H9 (cell line): Measurements from ENCODE around the gene DCAF15. TPM values are rescaled to one million over a fixed set of nuclear protein-coding genes. Genes with fewer than 3 reads are reported as not detected.

ENCODE experiments used
- DNase-seq: peaks from one replicate; pipeline ENCODE4 v3.0.0-alpha.2; 2017
- H2AFZ ChIP-seq: one replicate; pipeline ENCODE4 v1.6.1; 2013; ENCODE audit warnings: mild to moderate bottlenecking, low read length, control low read depth, moderate library complexity
- H2AK5ac ChIP-seq: 2 replicates; pipeline ENCODE4 v1.6.1; 2013; ENCODE audit warnings: low read length, control low read depth, mixed read lengths; ENCODE audit not compliant: insufficient read length
- H2BK120ac ChIP-seq: one replicate; pipeline ENCODE4 v1.6.1; 2013; ENCODE audit warnings: low read depth, mild to moderate bottlenecking, low read length, control low read depth, inconsistent platforms; ENCODE audit not compliant: poor library complexity, severe bottlenecking
- H2BK12ac ChIP-seq: 2 replicates; pipeline ENCODE4 v1.6.1; 2013; ENCODE audit warnings: low read length, control low read depth, mixed read lengths, low read depth; ENCODE audit not compliant: insufficient read length
- H2BK15ac ChIP-seq: 2 replicates; pipeline ENCODE4 v1.6.1; 2013; ENCODE audit warnings: low read depth, low read length, control low read depth
- H2BK20ac ChIP-seq: one replicate; pipeline ENCODE4 v1.6.1; 2013; ENCODE audit warnings: low read depth, mild to moderate bottlenecking, low read length, control low read depth, inconsistent platforms; ENCODE audit not compliant: poor library complexity, severe bottlenecking
- H2BK5ac ChIP-seq: 2 replicates; pipeline ENCODE4 v1.6.1; 2013; ENCODE audit warnings: low read length, control low read depth, mixed read lengths; ENCODE audit not compliant: insufficient read length
- H3K14ac ChIP-seq: 2 replicates; pipeline ENCODE4 v1.6.1; 2013; ENCODE audit warnings: low read length, control low read depth; ENCODE audit not compliant: insufficient read depth
- H3K18ac ChIP-seq: 2 replicates; pipeline ENCODE4 v1.6.1; 2013; ENCODE audit warnings: low read depth, mild to moderate bottlenecking, mixed read lengths, low read length, control low read depth; ENCODE audit not compliant: insufficient read length
- H3K23ac ChIP-seq: 2 replicates; pipeline ENCODE4 v1.6.1; 2013; ENCODE audit warnings: low read length, control low read depth, mixed read lengths, low read depth; ENCODE audit not compliant: insufficient read length
- H3K23me2 ChIP-seq: 2 replicates; pipeline ENCODE4 v1.6.1; 2013; ENCODE audit warnings: low read depth, mild to moderate bottlenecking, mixed read lengths, low read length, control low read depth; ENCODE audit not compliant: insufficient read length, poor library complexity, severe bottlenecking
- H3K27ac ChIP-seq: 2 replicates; pipeline ENCODE4 v1.5.1; 2013; ENCODE audit warnings: low read length, control low read depth, mixed read lengths, low read depth; ENCODE audit not compliant: insufficient read length
- H3K27me3 ChIP-seq: 2 replicates; pipeline ENCODE4 v1.6.1; 2013; ENCODE audit warnings: low read length, control low read depth, inconsistent platforms; ENCODE audit not compliant: insufficient read depth
- H3K4ac ChIP-seq: 2 replicates; pipeline ENCODE4 v1.6.1; 2013; ENCODE audit warnings: low read depth, mild to moderate bottlenecking, control low read depth, inconsistent platforms, low read length, moderate library complexity
- H3K4me1 ChIP-seq: 2 replicates; pipeline ENCODE4 v1.6.1; 2013; ENCODE audit warnings: low read length, control low read depth, inconsistent platforms; ENCODE audit not compliant: insufficient read depth
- H3K4me2 ChIP-seq: 2 replicates; pipeline ENCODE4 v1.6.1; 2013; ENCODE audit warnings: low read length, control low read depth, mixed read lengths; ENCODE audit not compliant: insufficient read length, insufficient read depth
- H3K56ac ChIP-seq: 2 replicates; pipeline ENCODE4 v1.6.1; 2013; ENCODE audit warnings: low read depth, mild to moderate bottlenecking, mixed read lengths, low read length, control low read depth; ENCODE audit not compliant: insufficient read length
- H3K79me1 ChIP-seq: 2 replicates; pipeline ENCODE4 v1.6.1; 2013; ENCODE audit warnings: low read depth, mild to moderate bottlenecking, moderate library complexity, low read length, control low read depth, inconsistent platforms; ENCODE audit not compliant: insufficient read depth, poor library complexity, severe bottlenecking
- H3K79me2 ChIP-seq: 2 replicates; pipeline ENCODE4 v1.6.1; 2013; ENCODE audit warnings: low read length, control low read depth, inconsistent platforms; ENCODE audit not compliant: insufficient read depth
- H3K9ac ChIP-seq: 2 replicates; pipeline ENCODE4 v1.6.1; 2013; ENCODE audit warnings: low read length, control low read depth, mixed read lengths; ENCODE audit not compliant: insufficient read length; ENCODE audit errors: extremely low read depth
- H3K9me3 ChIP-seq: one replicate; pipeline ENCODE4 v1.6.1; 2013; ENCODE audit warnings: low read depth, low read length, inconsistent platforms; ENCODE audit not compliant: control insufficient read depth
- H3T11ph ChIP-seq: one replicate; pipeline ENCODE4 v1.6.1; 2013; ENCODE audit warnings: mild to moderate bottlenecking, low read length, control low read depth, inconsistent platforms
- H4K20me1 ChIP-seq: one replicate; pipeline ENCODE4 v1.6.1; 2013; ENCODE audit not compliant: control insufficient read depth, insufficient read length, insufficient read depth
- H4K5ac ChIP-seq: 2 replicates; pipeline ENCODE4 v1.6.1; 2013; ENCODE audit warnings: low read depth, mild to moderate bottlenecking, mixed read lengths, low read length, control low read depth; ENCODE audit not compliant: insufficient read length
- H4K8ac ChIP-seq: replicated peaks from 2 replicates; pipeline ENCODE4 v1.6.1; 2013; ENCODE audit warnings: low read length, control low read depth, mixed read lengths, low read depth; ENCODE audit not compliant: insufficient read length
- H4K91ac ChIP-seq: 2 replicates; pipeline ENCODE4 v1.6.1; 2013; ENCODE audit warnings: low read depth, mild to moderate bottlenecking, moderate library complexity, mixed read lengths, low read length, control low read depth; ENCODE audit not compliant: insufficient read length
- H3K27ac Mint-ChIP-seq, 3 experiments: 2 replicates in 2 of 3; 3 replicates in 1 of 3; pipeline ENCODE4 v1.8.0; 2020 to 2021; ENCODE audit warnings: mixed read lengths in 3 of 3, mild to moderate bottlenecking in 1 of 3, moderate library complexity in 1 of 3
- H3K27me3 Mint-ChIP-seq: 2 replicates; pipeline ENCODE4 v1.8.0; 2021; ENCODE audit warnings: low read depth, mild to moderate bottlenecking, moderate library complexity, mixed read lengths
- H3K36me3 Mint-ChIP-seq, 3 experiments: 2 replicates in 2 of 3; 3 replicates in 1 of 3; pipeline ENCODE4 v1.8.0; 2020 to 2021; ENCODE audit warnings: low read depth in 3 of 3, mixed read lengths in 3 of 3; ENCODE audit not compliant: insufficient read depth in 1 of 3
- H3K4me1 Mint-ChIP-seq, 2 experiments: 2 replicates each; pipeline ENCODE4 v1.8.0; 2020; ENCODE audit warnings: mixed read lengths in 2 of 2
- H3K4me3 Mint-ChIP-seq, 2 experiments: 2 replicates in 1 of 2; 3 replicates in 1 of 2; pipeline ENCODE4 v1.8.0; 2020 to 2021; ENCODE audit warnings: mild to moderate bottlenecking in 2 of 2, mixed read lengths in 2 of 2, moderate library complexity in 1 of 2
- H3K9me3 Mint-ChIP-seq, 2 experiments: 2 replicates in 1 of 2; 3 replicates in 1 of 2; pipeline ENCODE4 v1.8.0; 2020; ENCODE audit warnings: mild to moderate bottlenecking in 2 of 2, mixed read lengths in 2 of 2, moderate library complexity in 1 of 2
- CTCF ChIP-seq: fragments of 200-600 bp; sonication (generic); conservative IDR thresholded peaks from 3 replicates; pipeline ENCODE4 v1.8.0; 2021; ENCODE audit warnings: antibody characterized with exemption, mild to moderate bottlenecking
- WGBS: extraction: QIAGEN DNeasy Blood & Tissue Kit; methylation state at CpG from one replicate; pipeline ENCODE4 v1.1.7; 2013; ENCODE audit warnings: missing lambda C conversion rate, low lambda C conversion rate, mixed read lengths; ENCODE audit not compliant: insufficient read length; ENCODE audit errors: extremely low coverage; 5-methylcytosine and 5-hydroxymethylcytosine counted together
- total RNA-seq: library from RNA; stranded (reverse); gene quantifications from 2 replicates; pipeline ENCODE4 v1.2.1, GENCODE V29; 2021

The DCAF15 gene
- total RNA-seq, 1 experiment from 2014 or later = 82.5 TPM

GRCh38 chr19:13996928-13997630 is 44.8 kb downstream of the DCAF15 start:
- no peak overlapping the region for H3K4me3 Mint-ChIP-seq
- H2BK15ac ChIP-seq = no peak overlapping the region
- peaks cover 5 to 6% of the 10 kb centered on the region in 2 experiments; a peak in 2 of 5 replicates for H3K9me3 Mint-ChIP-seq
- no peak overlapping the region for H3K27ac Mint-ChIP-seq
- no peak overlapping the region for H2BK5ac ChIP-seq
- H3K4me1 Mint-ChIP-seq = no peaks in the 10 kb centered on the region
- no peak overlapping the region for H2BK20ac ChIP-seq
- no peak overlapping the region for H2BK120ac ChIP-seq
- no peak overlapping the region for H2BK12ac ChIP-seq
- no peak overlapping the region for H3K56ac ChIP-seq
- no peaks in the 10 kb centered on the region for H3K23me2 ChIP-seq
- no peak overlapping the region for H3T11ph ChIP-seq
- H2AFZ ChIP-seq = no peak overlapping the region
- H4K5ac ChIP-seq = no peak overlapping the region
- H3K27ac ChIP-seq = no peak overlapping the region
- H4K20me1 ChIP-seq = no peaks in the 10 kb centered on the region
- H3K4me2 ChIP-seq = no peak overlapping the region
- no peak overlapping the region for H4K91ac ChIP-seq
- H3K9me3 ChIP-seq = no peaks in the 10 kb centered on the region
- no peaks in the 10 kb centered on the region for H3K79me1 ChIP-seq
- H4K8ac ChIP-seq = no peak overlapping the region
- no peak overlapping the region; the same call in 1 of the 2 replicates for H3K14ac ChIP-seq
- H3K4me1 ChIP-seq = no peaks in the 10 kb centered on the region
- H2AK5ac ChIP-seq = no peak overlapping the region
- no peaks in the 10 kb centered on the region for H3K27me3 Mint-ChIP-seq
- peaks cover 6 to 33% (median 14%) of the 10 kb centered on the region in 3 experiments; a peak in 5 of 7 replicates for H3K36me3 Mint-ChIP-seq
- no peak overlapping the region for H3K9ac ChIP-seq
- H3K18ac ChIP-seq = no peak overlapping the region
- DNase-seq = no peak
- H3K79me2 ChIP-seq = no peaks in the 10 kb centered on the region
- no peak overlapping the region for H3K23ac ChIP-seq
- TF ChIP-seq CTCF = no peak
- H3K4ac ChIP-seq = no peak overlapping the region
- no peaks in the 10 kb centered on the region for H3K27me3 ChIP-seq
- WGBS = no CpG with 5 or more reads among the region's 22 CpGs
